HG03575 (cell line): ENCODE measurements around the gene SRRM4.

Experiments
- ATAC-seq: cut with Tn5 transposase; IDR thresholded peaks from one replicate; pipeline ENCODE4 v1.9.1; 2021; ENCODE audit not compliant: unreplicated experiment, insufficient number of reproducible peaks, low FRiP score; ENCODE audit errors: extremely low read depth

Gene SRRM4

DNA sequence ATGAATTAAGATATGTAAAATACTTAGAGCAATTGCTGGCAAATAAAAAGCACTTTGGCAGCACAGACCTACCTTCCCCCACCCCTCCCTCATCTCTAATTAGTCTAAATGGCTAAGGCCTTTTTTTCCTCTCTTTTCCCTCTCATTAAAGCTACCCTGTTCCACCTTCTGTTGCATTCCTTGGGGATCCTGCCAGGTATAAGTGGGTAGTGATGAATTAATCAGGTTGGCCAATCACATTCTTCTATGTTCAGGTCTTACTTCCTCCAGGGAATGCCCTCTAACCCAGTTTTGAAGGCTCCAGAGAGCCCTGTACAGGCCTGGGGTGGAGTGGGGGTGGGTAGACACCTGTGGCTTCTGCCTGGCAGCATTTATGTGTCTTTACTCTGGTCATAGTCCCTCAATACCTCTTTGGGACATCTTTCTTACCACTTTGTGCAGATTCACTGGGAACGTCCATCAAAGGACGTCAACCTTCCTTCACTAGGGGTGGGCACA, 225.8 kb downstream of the SRRM4 start:
- ATAC-seq, result no peak

DNA sequence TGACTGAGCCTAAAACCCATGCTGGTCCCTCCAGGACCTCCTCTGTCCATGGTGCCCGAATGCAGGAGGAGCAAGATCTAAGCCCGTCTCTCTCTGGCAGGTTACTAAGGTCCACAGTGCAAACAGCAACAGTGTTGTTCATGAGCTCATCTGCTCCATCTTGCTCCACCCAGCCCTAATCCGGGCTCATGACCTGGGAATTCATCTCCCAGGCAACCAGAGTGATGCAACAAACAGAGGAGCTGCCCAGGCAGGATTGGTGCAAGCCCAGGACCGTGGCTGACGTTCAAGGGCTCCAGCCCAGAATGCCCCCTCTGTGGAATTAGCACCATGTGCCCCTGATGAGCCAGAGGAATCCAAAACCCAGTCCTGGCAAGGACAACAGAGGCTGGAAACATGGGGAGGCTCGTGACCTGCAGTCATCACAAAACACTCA, 227.3 kb downstream of the SRRM4 start:
- no peak for ATAC-seq

DNA sequence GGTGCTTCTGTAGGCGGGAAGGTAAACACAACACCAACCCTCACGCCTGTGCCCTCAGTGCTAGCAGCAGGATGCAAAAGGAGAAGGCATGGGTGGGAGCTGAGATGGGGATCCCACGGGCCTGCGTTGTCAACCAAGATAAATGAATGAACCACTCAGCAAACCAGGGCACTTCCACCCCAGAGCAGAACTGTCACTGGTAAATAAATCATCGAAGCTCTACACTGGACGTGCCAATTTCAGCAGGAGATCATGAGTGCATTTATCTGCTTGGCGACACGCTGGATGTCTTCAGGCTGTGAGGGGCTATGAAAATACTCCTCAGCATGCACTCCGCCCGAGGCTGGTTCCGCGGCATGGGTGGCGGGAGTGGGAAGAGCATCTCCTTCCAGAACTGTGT, 230.5 kb downstream of the SRRM4 start:
- no peak for ATAC-seq
